Measurements from ENCODE around the gene HPN.

HPN gene

DNA sequence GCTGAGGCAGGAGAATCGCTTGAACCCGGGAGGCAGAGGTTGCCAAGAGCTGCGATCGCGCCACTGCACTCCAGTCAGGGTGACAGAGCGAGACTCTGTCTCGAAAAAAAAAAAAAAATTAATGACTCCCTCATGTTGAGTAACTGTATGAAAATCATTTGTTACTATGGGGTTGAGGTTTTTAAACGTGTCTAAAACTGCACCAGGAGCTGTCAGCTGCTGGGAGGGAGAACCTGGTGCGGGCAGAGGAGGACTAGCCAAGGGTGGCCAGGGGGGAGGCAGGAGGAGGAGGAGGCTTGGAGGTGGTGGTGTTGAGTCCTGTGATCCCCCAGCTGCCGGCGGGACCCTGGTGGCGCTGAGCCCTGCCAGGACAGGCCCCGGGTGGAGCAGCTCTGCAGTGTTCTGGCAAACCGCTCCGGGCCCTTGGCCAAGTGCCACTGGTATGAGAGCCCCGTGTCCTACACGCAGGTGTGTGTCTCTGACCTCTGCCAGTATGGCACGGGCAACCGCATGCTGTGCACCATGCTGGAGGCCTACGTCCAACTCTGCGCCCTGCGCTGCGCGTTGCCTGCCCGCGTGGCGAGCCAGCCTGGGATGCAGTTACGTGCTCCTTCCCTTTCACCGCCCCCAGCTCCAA is 57.0 kb downstream of the HPN start:
- no peak overlapping the region for H3K9ac ChIP-seq (ENCODE audit: low read depth, low read length, poor library complexity, severe bottlenecking)
- TF ChIP-seq, protein P1, sequence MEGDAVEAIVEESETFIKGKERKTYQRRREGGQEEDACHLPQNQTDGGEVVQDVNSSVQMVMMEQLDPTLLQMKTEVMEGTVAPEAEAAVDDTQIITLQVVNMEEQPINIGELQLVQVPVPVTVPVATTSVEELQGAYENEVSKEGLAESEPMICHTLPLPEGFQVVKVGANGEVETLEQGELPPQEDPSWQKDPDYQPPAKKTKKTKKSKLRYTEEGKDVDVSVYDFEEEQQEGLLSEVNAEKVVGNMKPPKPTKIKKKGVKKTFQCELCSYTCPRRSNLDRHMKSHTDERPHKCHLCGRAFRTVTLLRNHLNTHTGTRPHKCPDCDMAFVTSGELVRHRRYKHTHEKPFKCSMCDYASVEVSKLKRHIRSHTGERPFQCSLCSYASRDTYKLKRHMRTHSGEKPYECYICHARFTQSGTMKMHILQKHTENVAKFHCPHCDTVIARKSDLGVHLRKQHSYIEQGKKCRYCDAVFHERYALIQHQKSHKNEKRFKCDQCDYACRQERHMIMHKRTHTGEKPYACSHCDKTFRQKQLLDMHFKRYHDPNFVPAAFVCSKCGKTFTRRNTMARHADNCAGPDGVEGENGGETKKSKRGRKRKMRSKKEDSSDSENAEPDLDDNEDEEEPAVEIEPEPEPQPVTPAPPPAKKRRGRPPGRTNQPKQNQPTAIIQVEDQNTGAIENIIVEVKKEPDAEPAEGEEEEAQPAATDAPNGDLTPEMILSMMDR (conservative IDR thresholded peaks at IDR 0.05; ENCODE audit: low read length): no peak
- TF ChIP-seq EZH2phosphoT487 (IDR thresholded peaks at IDR 0.05; ENCODE audit: borderline replicate concordance): no peak
- H3F3A ChIP-seq (ENCODE audit: low read depth): no peaks in the 10 kb centered on the region
- no peaks in the 10 kb centered on the region for H3K4me1 ChIP-seq (ENCODE audit: insufficient read depth, low read length, poor library complexity, severe bottlenecking)
- no peak overlapping the region for H3K4me3 ChIP-seq (ENCODE audit: low read length, poor library complexity, severe bottlenecking)
- no peaks in the 10 kb centered on the region for H3K79me2 ChIP-seq (ENCODE audit: insufficient read depth, low read length)
- H4K20me1 ChIP-seq (ENCODE audit: insufficient read depth, low read length, poor library complexity, severe bottlenecking): no peaks in the 10 kb centered on the region
- H3K4me2 ChIP-seq (ENCODE audit: low read depth, low read length, poor library complexity, severe bottlenecking): no peak overlapping the region
- no peaks in the 10 kb centered on the region for H3K27me3 ChIP-seq (ENCODE audit: insufficient read depth, low read length, poor library complexity, severe bottlenecking)
- no peak overlapping the region for H2AFZ ChIP-seq (ENCODE audit: low read length)
- H3K36me3 ChIP-seq (ENCODE audit: insufficient read depth, low read length): no peaks in the 10 kb centered on the region
- H3K9me3 ChIP-seq (ENCODE audit: insufficient read depth, low read depth, low read length): no peaks in the 10 kb centered on the region
- H3K9me2 ChIP-seq (replicated peaks; ENCODE audit: low read depth, low read length): no peaks in the 10 kb centered on the region

DNA sequence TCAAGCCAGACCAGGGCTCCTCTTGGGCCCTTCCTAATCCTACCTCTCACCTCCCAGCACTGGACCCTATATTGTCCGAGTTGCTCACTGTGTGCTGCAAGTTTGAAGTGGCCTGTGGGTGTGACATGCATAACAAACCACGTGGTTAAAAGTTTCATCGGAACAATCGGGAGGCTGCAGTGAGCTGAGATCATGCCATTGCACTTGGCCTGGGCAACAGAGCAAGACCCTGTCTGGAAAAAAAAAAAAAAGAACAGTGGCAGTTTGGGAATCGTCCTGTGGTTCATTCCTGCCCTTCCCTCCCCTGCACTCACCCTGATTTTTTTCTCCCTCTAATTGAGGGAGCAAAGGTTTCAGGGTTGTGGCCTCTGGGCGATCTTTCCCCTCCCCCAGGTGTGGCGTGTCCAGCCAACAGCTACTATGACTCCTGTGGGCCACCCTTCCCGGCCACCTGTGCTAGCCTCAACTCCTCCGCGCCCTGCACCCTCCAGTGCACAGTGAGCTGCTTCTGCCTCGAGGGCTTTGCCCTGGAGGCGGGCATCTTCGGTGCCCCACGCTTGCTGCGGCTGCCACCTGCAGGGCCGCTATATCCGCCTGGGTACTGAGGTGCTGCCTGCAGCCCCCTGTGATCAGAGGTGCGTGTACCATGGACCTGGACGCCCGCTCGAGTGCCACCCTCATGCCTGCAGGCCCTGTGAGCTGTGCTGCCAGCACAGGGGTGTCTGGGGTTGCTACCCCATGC is 57.8 kb downstream of the HPN start:
- Histone ChIP-seq H3F3A (ENCODE audit: low read depth) (no peaks in the 10 kb centered on the region), H3K27me3 (ENCODE audit: insufficient read depth, low read length, poor library complexity, severe bottlenecking) (no peaks in the 10 kb centered on the region), H3K79me2 (ENCODE audit: insufficient read depth, low read length) (no peaks in the 10 kb centered on the region), H4K20me1 (ENCODE audit: insufficient read depth, low read length, poor library complexity, severe bottlenecking) (no peaks in the 10 kb centered on the region), H3K9me2 (replicated peaks; ENCODE audit: low read depth, low read length) (no peaks in the 10 kb centered on the region), H3K4me1 (ENCODE audit: insufficient read depth, low read length, poor library complexity, severe bottlenecking) (no peaks in the 10 kb centered on the region), H3K9me3 (ENCODE audit: insufficient read depth, low read depth, low read length) (no peaks in the 10 kb centered on the region), H3K4me2 (ENCODE audit: low read depth, low read length, poor library complexity, severe bottlenecking) (no peak overlapping the region), H3K9ac (ENCODE audit: low read depth, low read length, poor library complexity, severe bottlenecking) (no peak overlapping the region), H3K4me3 (ENCODE audit: low read length, poor library complexity, severe bottlenecking) (no peak overlapping the region), H3K36me3 (ENCODE audit: insufficient read depth, low read length) (no peaks in the 10 kb centered on the region), H2AFZ (ENCODE audit: low read length) (no peak overlapping the region)
- TF ChIP-seq EZH2phosphoT487 (IDR thresholded peaks at IDR 0.05; ENCODE audit: borderline replicate concordance): no peak

DNA sequence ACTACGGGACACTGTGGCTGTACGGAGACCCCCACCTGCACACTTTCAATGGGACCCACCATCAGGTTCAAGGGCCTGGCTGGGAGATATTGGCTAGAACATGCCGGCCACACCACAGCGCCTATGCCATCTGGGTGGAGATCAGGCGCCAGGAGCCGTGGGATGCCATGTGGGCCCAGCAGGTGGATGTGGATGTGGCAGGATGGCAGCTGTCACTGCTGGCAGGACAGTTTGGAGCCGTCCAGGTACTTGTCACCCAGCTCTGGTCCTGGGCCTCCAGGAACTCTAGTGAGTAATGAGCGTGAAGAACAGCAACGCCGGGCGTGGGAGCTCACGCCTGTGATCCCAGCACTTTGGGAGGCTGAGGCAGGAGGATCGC is 58.4 kb downstream of the HPN start:
- Histone ChIP-seq H2AFZ (ENCODE audit: low read length) (no peak overlapping the region), H3K79me2 (ENCODE audit: insufficient read depth, low read length) (no peaks in the 10 kb centered on the region), H4K20me1 (ENCODE audit: insufficient read depth, low read length, poor library complexity, severe bottlenecking) (no peaks in the 10 kb centered on the region), H3K4me1 (ENCODE audit: insufficient read depth, low read length, poor library complexity, severe bottlenecking) (no peaks in the 10 kb centered on the region), H3K9me2 (replicated peaks; ENCODE audit: low read depth, low read length) (no peaks in the 10 kb centered on the region), H3F3A (ENCODE audit: low read depth) (no peaks in the 10 kb centered on the region), H3K4me3 (ENCODE audit: low read length, poor library complexity, severe bottlenecking) (no peak overlapping the region), H3K4me2 (ENCODE audit: low read depth, low read length, poor library complexity, severe bottlenecking) (no peak overlapping the region), H3K9me3 (ENCODE audit: insufficient read depth, low read depth, low read length) (no peaks in the 10 kb centered on the region), H3K36me3 (ENCODE audit: insufficient read depth, low read length) (no peaks in the 10 kb centered on the region), H3K27me3 (ENCODE audit: insufficient read depth, low read length, poor library complexity, severe bottlenecking) (no peaks in the 10 kb centered on the region), H3K9ac (ENCODE audit: low read depth, low read length, poor library complexity, severe bottlenecking) (no peak overlapping the region)
- TF ChIP-seq, protein P1 (conservative IDR thresholded peaks at IDR 0.05; ENCODE audit: low read length): no peak
- TF ChIP-seq EZH2phosphoT487 (IDR thresholded peaks at IDR 0.05; ENCODE audit: borderline replicate concordance): no peak

Data from Loucy (cell line).